Measurements from ENCODE around the gene SLC44A5.

The SLC44A5 gene

GRCh38 chr1:75588779-75589475 lies 22.0 kb downstream of the SLC44A5 start:
- DNase-seq, result no peak

GRCh38 chr1:75587692-75588091 lies 23.2 kb downstream of the SLC44A5 start:
- DNase-seq, result no peak

DNA sequence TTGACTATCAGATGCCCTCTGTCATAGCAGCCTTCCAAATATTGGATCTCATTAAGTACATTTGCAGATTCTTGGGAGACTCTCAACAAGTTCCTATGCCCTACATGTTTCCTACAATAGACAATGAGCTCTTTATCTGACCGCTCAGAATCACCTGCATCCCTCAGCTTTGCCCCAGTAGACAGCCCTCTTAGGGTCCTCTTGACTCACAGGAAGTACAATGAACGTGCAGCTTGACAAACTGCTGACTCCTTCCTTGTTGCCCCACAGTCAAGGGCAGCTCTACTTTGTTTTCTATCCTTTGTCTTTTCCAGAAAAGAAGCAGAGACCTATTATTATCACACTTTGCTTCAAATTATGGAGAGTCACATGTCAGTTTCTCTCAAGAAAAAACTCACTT lies 27.6 kb downstream of the SLC44A5 start:
- no peak for DNase-seq

DNA sequence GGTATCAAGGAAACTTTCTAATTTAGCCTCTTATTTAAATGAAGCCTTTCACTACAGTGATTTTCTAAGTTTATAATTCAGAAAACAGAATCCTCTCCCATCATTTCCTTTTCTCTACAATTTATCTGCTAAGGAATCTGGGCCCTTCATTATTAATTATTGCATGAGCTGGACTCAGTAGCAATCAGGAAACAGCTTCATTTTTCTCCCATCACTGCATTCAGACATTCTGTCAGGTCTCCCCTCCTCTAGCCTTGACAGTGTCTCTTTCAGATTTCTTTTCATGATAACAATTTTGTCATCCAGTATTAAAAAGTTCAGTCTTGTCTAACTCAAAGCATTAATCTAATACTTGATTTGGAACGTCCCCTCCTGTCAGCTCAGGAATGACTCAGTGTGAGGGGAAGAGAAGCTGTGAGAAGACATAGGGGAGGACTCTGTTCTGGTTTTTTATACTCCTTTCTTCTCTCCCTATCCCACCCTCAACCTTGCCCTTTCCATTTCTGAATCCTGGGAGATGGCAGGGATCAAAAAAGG lies 28.1 kb downstream of the SLC44A5 start:
- DNase-seq, result no peak

DNA sequence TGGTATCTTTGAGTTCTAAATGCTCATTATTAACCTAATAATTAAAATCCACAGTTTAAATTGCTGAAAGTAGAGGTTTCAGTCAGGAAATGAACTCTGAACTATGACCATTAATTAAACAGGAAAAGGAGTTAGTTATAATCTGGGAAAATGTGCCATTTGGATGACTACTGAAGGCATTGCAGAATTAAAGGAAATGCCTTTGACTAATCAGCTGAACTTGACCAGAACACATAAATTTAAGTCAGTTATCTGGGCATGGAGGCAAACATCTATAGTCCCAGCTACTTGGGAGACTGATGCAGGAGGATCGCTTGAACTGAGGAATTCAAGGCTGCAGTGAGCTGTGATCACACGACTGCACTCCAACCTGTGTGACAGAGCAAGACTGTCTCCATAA lies 31.9 kb downstream of the SLC44A5 start:
- no peak for DNase-seq

- DNase-seq, result no peak
These were observed 35.1 kb downstream of the SLC44A5 start for GRCh38 chr1:75575837-75576236.

- no peak for DNase-seq
These were observed 43.7 kb downstream of the SLC44A5 start for GRCh38 chr1:75567191-75567590.

- DNase-seq, result no peak
These were observed 51.1 kb downstream of the SLC44A5 start for GRCh38 chr1:75559800-75560199.

DNA sequence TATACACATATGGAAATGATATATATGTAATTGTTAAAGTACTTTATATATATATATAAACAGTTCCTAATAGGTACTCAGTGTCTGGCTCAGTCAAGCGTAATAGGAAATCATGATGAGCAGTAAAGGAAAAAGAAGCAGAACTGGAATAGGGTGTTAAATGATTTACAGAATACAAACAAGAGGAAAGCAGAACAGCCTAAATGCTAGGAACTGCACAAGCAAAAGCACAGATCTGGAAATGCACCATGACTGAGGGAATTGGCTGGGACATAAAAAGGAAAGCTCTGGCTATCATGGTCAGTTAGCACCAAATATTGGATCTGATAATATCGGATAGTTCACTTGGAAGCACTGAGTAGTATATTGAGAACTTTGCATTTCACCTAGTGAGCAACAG lies 51.8 kb downstream of the SLC44A5 start:
- no peak for DNase-seq

DNA sequence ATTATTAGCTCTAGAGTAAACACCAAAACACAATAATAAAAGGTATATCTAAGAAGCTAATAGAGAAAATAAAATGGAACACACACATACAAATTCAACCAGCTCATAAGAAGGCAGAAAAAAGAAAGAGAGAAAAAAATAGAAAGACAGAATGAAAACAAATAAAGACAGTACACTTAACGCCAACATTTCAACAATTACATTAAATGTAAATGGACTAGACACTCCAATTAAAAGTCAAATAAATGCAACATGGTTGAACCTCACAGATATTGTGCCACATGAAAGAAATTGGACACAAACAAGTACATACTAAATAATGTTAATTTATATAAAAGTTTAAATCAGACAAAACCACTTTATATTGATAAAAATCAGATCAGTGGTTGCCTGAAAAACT lies 56.0 kb downstream of the SLC44A5 start:
- DNase-seq, result no peak

- DNase-seq, result no peak
These were observed 56.7 kb downstream of the SLC44A5 start for GRCh38 chr1:75554181-75554580.

DNA sequence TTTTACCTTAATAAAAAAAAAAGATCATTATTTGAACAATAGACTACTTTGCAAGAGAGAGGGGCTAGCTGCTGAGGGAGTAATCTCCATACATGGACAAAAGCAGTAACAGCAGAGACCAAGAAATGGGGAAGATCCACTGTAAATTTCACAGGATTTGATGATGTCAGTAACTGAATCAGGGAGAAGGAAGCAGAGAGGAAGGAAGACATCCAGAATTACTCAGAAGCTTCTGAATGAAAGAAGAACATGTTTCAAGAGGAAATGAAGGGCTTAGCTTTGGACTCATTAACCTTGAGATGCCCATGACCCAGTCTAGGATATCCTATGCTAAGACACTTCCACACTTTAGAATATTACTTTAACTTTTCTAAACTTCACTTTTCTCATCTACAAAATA lies 60.4 kb downstream of the SLC44A5 start:
- DNase-seq, result no peak

- no peak for DNase-seq
These were observed 62.0 kb downstream of the SLC44A5 start for GRCh38 chr1:75548721-75549480.

DNA sequence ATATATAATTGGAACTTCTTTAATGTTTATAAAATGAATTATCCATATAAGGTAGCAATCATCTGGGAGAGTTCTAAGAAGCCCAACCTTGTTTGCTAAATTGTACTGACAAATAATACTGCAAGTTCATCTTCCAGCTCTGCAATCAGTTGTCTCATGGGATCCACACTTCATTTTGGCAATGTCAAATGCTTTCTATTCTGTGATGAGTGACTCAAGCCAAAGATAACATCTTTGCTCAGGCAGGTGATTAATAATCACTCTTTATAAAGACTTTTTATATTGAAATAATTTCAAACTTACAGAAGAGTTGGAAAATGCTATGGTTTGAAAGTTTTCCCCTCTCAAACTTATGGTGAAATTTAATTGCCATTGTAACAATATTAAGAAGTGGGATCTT lies 67.2 kb downstream of the SLC44A5 start:
- no peak for DNase-seq

DNA sequence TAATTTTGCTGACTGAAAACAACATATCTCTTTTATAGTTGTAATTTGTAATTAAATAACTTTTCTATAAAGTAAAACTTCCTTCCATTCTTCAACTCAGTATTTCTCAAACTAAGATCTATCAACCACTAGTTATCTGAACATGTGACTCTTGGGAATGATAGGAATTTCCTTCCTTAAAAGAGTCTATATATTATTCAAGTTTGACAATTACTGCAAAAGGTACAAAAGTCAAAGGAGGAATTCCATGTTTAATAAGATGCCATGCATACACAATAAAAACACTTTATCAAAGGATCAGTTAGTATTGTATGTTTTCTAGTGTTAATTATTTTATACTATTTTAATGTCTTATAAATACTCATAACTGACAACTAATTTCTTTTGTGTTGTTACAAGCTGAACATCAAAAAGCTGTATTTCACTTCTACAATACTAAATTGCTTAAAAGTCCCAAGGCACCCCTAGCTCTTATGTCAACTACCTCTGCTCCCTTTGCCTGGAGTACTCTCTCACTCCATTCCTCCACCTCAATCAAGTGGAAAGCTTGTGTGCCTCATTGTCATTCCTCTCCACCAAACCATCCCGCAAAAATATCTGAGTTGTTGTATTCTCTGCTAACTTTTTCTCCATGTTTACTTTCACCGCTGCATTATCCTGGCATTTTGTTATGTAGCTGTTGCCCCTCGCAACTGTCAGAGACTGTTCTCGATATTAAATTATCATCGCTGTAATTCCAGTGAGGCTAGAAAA lies 67.9 kb downstream of the SLC44A5 start:
- no peak for DNase-seq

GRCh38 chr1:75539230-75540116 lies 71.4 kb downstream of the SLC44A5 start:
- DNase-seq, result no peak

- no peak for DNase-seq
These were observed 77.8 kb downstream of the SLC44A5 start for GRCh38 chr1:75533085-75533484.

DNA sequence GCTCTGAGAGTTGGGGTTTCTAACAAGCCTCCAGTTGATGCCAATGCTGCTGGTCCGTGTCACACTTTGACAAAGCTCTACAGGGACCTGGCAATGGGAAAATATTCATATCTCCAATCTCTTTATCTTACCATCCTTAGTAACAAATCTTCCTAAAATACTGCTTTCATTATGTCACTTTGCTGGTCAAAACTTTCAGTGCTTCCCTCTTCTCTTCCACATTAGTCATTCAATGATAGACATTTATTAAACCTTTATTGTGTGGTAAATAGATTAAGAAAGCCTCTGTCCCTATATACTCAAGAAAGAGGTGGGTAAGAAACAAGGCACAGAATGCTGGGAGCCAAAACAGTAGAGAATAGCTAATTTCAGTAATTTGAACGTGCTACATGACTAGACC lies 79.3 kb downstream of the SLC44A5 start:
- no peak for DNase-seq

DNA sequence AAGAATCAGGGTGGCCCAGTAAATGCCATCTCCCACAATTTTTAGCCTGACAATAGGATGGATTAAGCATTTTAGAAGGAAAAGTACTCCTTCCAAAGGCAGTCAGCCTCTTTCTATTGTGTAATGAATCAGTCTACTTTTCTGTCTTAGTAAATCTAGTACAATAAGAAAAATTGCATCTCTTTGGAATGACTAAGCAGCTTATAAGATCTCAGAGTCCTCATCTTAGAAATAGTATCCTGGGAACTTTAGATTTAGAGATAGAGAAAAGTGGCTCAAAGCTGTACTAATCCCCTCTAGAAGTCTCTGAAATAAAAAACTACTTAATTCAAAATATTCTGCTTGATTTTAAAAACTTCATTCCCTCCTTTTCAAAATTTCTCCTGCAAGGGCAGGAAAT lies 81.4 kb downstream of the SLC44A5 start:
- no peak for DNase-seq

- no peak for DNase-seq
These were observed 82.9 kb downstream of the SLC44A5 start for GRCh38 chr1:75528001-75528400.

DNA sequence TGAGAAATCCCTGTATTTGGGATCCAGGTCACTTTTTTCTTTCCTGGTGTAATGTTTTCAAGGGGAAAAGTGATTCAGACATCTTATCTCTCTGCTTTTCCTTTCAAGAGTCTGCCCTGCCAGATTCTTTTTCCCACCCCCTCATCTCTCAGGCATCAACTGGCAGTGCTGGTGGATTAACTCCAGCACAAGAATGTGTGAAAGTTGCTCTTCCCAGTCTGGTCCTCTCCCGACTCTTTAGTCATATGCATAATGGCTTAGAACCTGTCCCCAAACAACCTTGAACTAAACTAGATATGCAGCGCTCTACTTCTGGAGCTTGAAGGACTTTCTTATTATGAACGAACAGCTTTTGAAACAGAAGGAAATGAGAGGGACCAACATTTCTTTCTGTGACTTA lies 88.5 kb downstream of the SLC44A5 start:
- DNase-seq, result no peak

DNA sequence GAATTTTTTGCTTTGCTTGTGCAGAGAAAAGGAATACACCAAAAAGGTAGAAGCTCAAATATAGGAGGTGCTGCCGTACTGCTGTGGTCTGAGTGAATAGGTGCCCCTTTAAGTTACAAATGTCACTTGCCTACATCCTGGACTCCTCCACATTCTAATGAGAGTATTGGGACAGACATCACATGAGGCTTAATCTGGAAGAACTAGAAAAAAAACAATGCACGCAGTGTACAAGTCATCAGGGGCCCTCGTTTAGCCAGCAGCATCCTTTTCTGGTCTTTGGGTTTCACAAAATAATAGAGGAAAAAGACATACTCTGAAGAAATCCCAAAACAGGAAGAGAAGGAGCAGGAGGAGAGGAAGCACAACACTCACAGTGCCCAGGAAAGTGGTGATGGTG lies 89.3 kb downstream of the SLC44A5 start:
- DNase-seq, result no peak

Data from activated T-cell treated with anti-CD3 and anti-CD28 coated beads, Interleukin-2, amount 50 U/mL, for 1 hour (primary cell).